ENCODE results near the gene NAP1L5.

The NAP1L5 gene

GRCh38 chr4:88722828-88723227 lies 25.2 kb upstream of the NAP1L5 start:
- H4K20me1 ChIP-seq (ENCODE audit: low read depth, low read length): no peaks in the 10 kb centered on the region
- no peaks in the 10 kb centered on the region for H3K9me2 ChIP-seq (replicated peaks; ENCODE audit: insufficient read depth, low read length)
- H3K4me2 ChIP-seq (ENCODE audit: low read depth, low read length, poor library complexity, severe bottlenecking): no peak overlapping the region
- H3K4me3 ChIP-seq (ENCODE audit: insufficient read depth, low read length, poor library complexity, severe bottlenecking): no peak overlapping the region
- H3K79me2 ChIP-seq (ENCODE audit: insufficient read depth, low read length): no peaks in the 10 kb centered on the region
- no peaks in the 10 kb centered on the region for H3K9me3 ChIP-seq (ENCODE audit: insufficient read depth, low read length)
- H3K9ac ChIP-seq (ENCODE audit: low read length): no peak overlapping the region
- TF ChIP-seq EZH2phosphoT487 (conservative IDR thresholded peaks at IDR 0.05; ENCODE audit: low read length): no peak
- TF ChIP-seq, protein P1, sequence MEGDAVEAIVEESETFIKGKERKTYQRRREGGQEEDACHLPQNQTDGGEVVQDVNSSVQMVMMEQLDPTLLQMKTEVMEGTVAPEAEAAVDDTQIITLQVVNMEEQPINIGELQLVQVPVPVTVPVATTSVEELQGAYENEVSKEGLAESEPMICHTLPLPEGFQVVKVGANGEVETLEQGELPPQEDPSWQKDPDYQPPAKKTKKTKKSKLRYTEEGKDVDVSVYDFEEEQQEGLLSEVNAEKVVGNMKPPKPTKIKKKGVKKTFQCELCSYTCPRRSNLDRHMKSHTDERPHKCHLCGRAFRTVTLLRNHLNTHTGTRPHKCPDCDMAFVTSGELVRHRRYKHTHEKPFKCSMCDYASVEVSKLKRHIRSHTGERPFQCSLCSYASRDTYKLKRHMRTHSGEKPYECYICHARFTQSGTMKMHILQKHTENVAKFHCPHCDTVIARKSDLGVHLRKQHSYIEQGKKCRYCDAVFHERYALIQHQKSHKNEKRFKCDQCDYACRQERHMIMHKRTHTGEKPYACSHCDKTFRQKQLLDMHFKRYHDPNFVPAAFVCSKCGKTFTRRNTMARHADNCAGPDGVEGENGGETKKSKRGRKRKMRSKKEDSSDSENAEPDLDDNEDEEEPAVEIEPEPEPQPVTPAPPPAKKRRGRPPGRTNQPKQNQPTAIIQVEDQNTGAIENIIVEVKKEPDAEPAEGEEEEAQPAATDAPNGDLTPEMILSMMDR (IDR thresholded peaks at IDR 0.05; ENCODE audit: insufficient read depth, low read length, poor library complexity, severe bottlenecking): no peak
- H3K36me3 ChIP-seq (ENCODE audit: low read length): no peaks in the 10 kb centered on the region
- H3F3A ChIP-seq (ENCODE audit: insufficient read depth): no peaks in the 10 kb centered on the region
- no peaks in the 10 kb centered on the region for H3K27me3 ChIP-seq (ENCODE audit: low read length)
- no peak overlapping the region for H2AFZ ChIP-seq (ENCODE audit: low read depth, low read length, severe bottlenecking)
- H3K27ac ChIP-seq (ENCODE audit: low read depth, low read length): no peak overlapping the region

DNA sequence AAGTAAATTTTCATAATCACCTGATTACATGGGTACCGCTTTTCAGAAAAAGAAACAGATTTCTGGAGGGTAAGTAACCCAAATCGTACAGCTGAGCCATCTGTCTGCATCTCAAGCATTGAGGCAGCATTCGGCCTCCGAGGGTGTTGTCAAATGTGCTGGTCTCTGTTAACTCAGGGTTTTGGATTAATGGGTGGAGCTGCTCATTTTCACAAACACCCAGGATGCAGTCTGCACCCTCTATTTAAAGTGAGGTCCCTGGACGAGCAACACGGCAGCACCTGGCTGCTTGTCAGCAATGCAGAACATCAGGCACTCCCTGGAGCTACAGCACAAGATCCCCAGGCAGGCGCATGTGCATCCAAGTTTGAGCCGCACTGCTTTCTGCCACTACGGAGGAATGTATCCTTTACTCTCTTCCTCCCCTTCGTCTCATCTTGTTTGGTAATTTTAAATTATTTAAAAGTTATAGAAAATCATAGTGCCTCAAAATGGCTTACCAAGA lies 24.7 kb upstream of the NAP1L5 start:
- no peaks in the 10 kb centered on the region for H3F3A ChIP-seq (ENCODE audit: insufficient read depth)
- H4K20me1 ChIP-seq (ENCODE audit: low read depth, low read length): no peaks in the 10 kb centered on the region
- H3K9me3 ChIP-seq (ENCODE audit: insufficient read depth, low read length): no peaks in the 10 kb centered on the region
- no peak overlapping the region for H2AFZ ChIP-seq (ENCODE audit: low read depth, low read length, severe bottlenecking)
- no peaks in the 10 kb centered on the region for H3K79me2 ChIP-seq (ENCODE audit: insufficient read depth, low read length)
- H3K4me3 ChIP-seq (ENCODE audit: insufficient read depth, low read length, poor library complexity, severe bottlenecking): no peak overlapping the region
- 0 out of 2 replicates have a peak, but pooled peaks cover 3% of the 10 kb centered on the region for H3K36me3 ChIP-seq (ENCODE audit: low read length)
- H3K9ac ChIP-seq (ENCODE audit: low read length): no peak overlapping the region
- TF ChIP-seq, protein P1 (IDR thresholded peaks at IDR 0.05; ENCODE audit: insufficient read depth, low read length, poor library complexity, severe bottlenecking): no peak
- no peak for TF ChIP-seq EZH2phosphoT487 (conservative IDR thresholded peaks at IDR 0.05; ENCODE audit: low read length)
- no peaks in the 10 kb centered on the region for H3K27me3 ChIP-seq (ENCODE audit: low read length)
- H3K9me2 ChIP-seq (replicated peaks; ENCODE audit: insufficient read depth, low read length): no peaks in the 10 kb centered on the region
- no peak overlapping the region for H3K27ac ChIP-seq (ENCODE audit: low read depth, low read length)
- H3K4me2 ChIP-seq (ENCODE audit: low read depth, low read length, poor library complexity, severe bottlenecking): no peak overlapping the region

DNA sequence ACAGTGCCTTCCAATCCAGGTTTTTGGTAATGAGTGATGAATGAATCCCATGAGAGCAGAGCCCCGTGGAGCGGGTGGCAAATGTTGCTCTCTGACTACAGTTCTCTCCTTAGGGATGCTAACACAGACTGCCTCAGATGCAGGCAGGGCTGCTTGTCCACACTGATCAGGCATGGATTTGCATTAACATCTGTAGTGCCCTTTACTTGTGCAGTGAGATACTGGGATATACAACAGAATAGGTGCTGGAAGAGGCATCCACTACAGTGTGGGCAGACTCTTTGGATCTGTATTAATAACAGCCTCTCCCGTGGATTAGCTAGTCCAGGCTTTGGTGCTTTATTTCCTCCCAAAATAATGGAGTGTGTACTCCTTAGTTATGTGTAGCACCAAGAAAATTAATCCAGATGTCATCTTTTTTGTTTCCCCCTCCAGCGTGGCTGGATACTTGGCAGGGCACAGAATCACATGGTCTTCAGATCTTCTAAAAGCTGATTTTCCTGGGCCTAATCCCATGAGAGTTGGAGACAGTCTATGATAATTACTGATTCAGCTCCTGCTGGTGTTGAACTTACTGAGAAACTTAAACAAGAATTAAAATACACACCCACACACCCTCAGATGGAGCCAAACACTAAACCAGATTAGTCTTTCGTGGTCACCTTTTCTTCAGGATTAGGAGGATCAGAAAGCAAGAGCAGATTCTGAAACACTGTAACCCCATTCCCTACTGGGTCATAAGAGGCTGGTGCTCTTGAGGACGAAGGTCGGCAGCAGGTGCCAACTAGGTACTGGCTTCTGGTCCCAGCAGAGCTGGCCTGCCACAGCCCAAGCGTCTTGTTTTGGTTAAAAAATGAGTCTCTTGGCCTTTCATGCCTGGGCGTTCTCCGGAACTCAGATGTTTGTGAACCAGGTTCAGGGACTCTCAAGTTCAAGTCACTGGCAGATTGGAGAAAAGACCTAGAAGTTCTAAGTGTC lies 23.1 kb upstream of the NAP1L5 start:
- no peaks in the 10 kb centered on the region for H3K79me2 ChIP-seq (ENCODE audit: insufficient read depth, low read length)
- no peak overlapping the region for H3K9ac ChIP-seq (ENCODE audit: low read length)
- no peaks in the 10 kb centered on the region for H3F3A ChIP-seq (ENCODE audit: insufficient read depth)
- H4K20me1 ChIP-seq (ENCODE audit: low read depth, low read length): no peaks in the 10 kb centered on the region
- no peak overlapping the region for H3K4me3 ChIP-seq (ENCODE audit: insufficient read depth, low read length, poor library complexity, severe bottlenecking)
- TF ChIP-seq, protein P1 (IDR thresholded peaks at IDR 0.05; ENCODE audit: insufficient read depth, low read length, poor library complexity, severe bottlenecking): no peak
- H3K9me2 ChIP-seq (replicated peaks; ENCODE audit: insufficient read depth, low read length): no peaks in the 10 kb centered on the region
- H3K27ac ChIP-seq (ENCODE audit: low read depth, low read length): no peak overlapping the region
- no peaks in the 10 kb centered on the region for H3K27me3 ChIP-seq (ENCODE audit: low read length)
- no peak overlapping the region for H2AFZ ChIP-seq (ENCODE audit: low read depth, low read length, severe bottlenecking)
- H3K4me2 ChIP-seq (ENCODE audit: low read depth, low read length, poor library complexity, severe bottlenecking): no peak overlapping the region
- H3K36me3 ChIP-seq (ENCODE audit: low read length): 0 out of 2 replicates have a peak, but pooled peaks cover 3% of the 10 kb centered on the region
- no peaks in the 10 kb centered on the region for H3K9me3 ChIP-seq (ENCODE audit: insufficient read depth, low read length)
